ENCODE measurements around the gene AKR1B1. TPM values are rescaled to one million over a fixed set of nuclear protein-coding genes. Genes with fewer than 3 reads are reported as not detected.
A peak's percentile ranks its signal among the peaks of the same experiment; 100 is the strongest.

The AKR1B1 gene
- polyA plus RNA-seq, 2 of the 4 experiments (the other 2 are of a cell fraction) = 1,636 to 6,205 TPM

DNA sequence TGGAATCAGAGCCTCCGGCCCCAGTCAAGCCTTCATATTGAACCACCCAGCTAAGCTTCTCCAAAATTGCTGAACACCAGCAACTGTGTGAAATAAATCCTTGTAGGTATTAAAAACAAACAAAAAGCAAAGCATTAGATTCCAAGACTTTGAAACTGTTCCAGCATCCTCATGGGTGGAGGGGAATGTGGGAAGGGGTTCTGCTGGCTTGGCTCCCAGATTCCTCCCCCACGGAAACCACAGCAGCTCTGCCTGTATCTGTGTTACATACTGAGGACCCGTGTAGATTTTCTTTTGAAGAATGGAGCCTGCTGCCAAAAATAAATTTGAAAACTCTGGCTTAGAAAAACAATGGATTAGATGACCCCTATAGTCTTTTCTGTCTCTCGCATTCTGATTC, 20.0 kb downstream of the AKR1B1 start:
- POLR2A ChIA-PET = no interaction called here

DNA sequence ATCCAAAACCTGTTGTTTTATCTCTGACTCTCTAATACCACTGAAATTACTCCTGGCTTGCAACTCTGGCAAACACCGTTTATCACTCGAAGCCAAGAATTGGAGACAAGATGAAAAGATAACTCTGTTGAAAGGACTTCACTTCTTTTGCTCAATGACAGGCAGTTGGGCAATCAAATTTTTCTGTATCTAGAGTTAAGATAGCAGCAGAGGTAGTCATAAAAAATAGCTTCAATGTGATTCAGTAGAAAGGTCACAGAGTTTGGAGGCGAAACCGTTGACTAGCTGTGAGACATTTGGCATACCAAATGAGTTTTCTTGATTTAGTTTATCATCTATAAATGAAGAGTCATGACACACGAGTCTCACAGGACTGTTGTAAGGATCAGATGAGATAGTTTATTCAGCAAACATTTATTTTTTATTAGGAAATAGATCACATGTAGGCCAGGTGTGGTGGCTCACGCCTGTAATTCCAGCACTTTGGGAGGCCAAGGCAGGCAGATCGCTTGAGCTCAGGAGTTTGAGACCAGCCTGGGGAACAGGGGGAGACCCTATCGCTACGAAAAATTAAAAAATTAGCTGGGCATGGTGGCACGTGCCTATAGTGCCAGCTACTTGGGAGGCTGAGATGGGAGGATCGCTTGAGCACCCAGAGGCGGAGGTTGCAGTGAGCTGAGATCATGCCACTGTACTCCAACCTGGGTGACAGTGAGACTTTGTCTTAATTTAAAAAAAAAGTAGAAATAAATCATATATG, 23.6 kb downstream of the AKR1B1 start:
- ATAC-seq = peak in 1 of 2 experiments; percentile 5; a peak in 1 of 6 replicates
- 64% methylated on average over 12 of the region's 12 CpGs for WGBS (ENCODE audit: missing lambda C conversion rate)
- Histone ChIP-seq H3K4me3 (no peak overlapping the region), H3K4me2 (peak overlapping the region; percentile 24), H3K9me3 (peaks cover 7% of the 10 kb centered on the region; the same call in 2 of the 3 replicates), H3K27ac (peak overlapping the region; percentile 62 to 88), H3K4me1 (peaks cover 30% of the 10 kb centered on the region)
- DNase-seq (ENCODE audit: low read depth in 1 of 2, low spot score in 1 of 2) = peak in 1 of 2 experiments; percentile 54
- POLR2A ChIA-PET = interaction anchor here (0.6 to 1.9 kb wide), 6 partner anchors 12 to 183 kb away, joined by 3 to 13 read pairs (median 4); partner anchors contain the start of gene AKR1B1
- peak; percentile 77 for FAIRE-seq
- CTCF ChIA-PET = interaction anchor here (0.9 to 2.8 kb wide), 14 partner anchors 8 to 171 kb away, joined by 3 to 50 read pairs (median 8); partner anchors contain the start of gene AKR1B1
- TF ChIP-seq SREBF2 (IDR thresholded peaks at IDR 0.05) (no peak), HOXB13 (CRISPR knock-in tag; IDR thresholded peaks at IDR 0.05; ENCODE audit: low read depth) (no peak), RFX5 (IDR thresholded peaks at IDR 0.05) (no peak), CHD2 (IDR thresholded peaks at IDR 0.05; ENCODE audit: low read length, partially characterized antibody) (no peak), ESRRA (IDR thresholded peaks at IDR 0.05; ENCODE audit: borderline replicate concordance, low read length) (no peak), HDAC2 (IDR thresholded peaks at IDR 0.05) (no peak), NFE2L2 (conservative IDR thresholded peaks at IDR 0.05; ENCODE audit: low read length) (no peak), MYC (IDR thresholded peaks at IDR 0.05; ENCODE audit: borderline replicate concordance, low read length) (no peak), NR3C1 (IDR thresholded peaks at IDR 0.05) (no peak), E2F6 (IDR thresholded peaks at IDR 0.05; ENCODE audit: borderline replicate concordance, low read depth) (no peak), RAD21 (conservative IDR thresholded peaks at IDR 0.05 in 1 of 2, IDR thresholded peaks at IDR 0.05 in 1 of 2) (no peak; a peak in 2 of 5 replicates), CEBPB (IDR thresholded peaks at IDR 0.05) (peak; percentile 94 to 96), ZNF302 (CRISPR knock-in tag; IDR thresholded peaks at IDR 0.05) (no peak), HES2 (IDR thresholded peaks at IDR 0.05) (peak; percentile 87), SMC3 (IDR thresholded peaks at IDR 0.05) (peak; percentile 41; the same call in 2 of the 3 replicates), EP300 (IDR thresholded peaks at IDR 0.05) (peak; percentile 72 to 79; a peak in 4 of 5 replicates), GATA3 (IDR thresholded peaks at IDR 0.05; ENCODE audit: borderline replicate concordance) (peak; percentile 90), CBX8 (IDR thresholded peaks at IDR 0.05) (no peak), ZSCAN20 (CRISPR knock-in tag; IDR thresholded peaks at IDR 0.05) (no peak), FOSL2 (IDR thresholded peaks at IDR 0.05) (peak; percentile 85), FOSL2 (CRISPR knock-in tag; IDR thresholded peaks at IDR 0.05) (peak; percentile 80), JUNB (IDR thresholded peaks at IDR 0.05) (peak; percentile 92), PHF8 (IDR thresholded peaks at IDR 0.05; ENCODE audit: borderline replicate concordance, low read depth) (no peak)
- TF ChIP-seq, protein P1, sequence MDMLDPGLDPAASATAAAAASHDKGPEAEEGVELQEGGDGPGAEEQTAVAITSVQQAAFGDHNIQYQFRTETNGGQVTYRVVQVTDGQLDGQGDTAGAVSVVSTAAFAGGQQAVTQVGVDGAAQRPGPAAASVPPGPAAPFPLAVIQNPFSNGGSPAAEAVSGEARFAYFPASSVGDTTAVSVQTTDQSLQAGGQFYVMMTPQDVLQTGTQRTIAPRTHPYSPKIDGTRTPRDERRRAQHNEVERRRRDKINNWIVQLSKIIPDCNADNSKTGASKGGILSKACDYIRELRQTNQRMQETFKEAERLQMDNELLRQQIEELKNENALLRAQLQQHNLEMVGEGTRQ (IDR thresholded peaks at IDR 0.05) = no peak

More for the DNA sequence above, 20.0 kb downstream of the AKR1B1 start:
- CTCF ChIA-PET = interaction anchor here (1.0 to 3.7 kb wide), 14 partner anchors 9 to 167 kb away, joined by 3 to 50 read pairs (median 4); no protein-coding TSS in a partner anchor
- TF ChIP-seq CEBPB (IDR thresholded peaks at IDR 0.05) (no peak), JUNB (IDR thresholded peaks at IDR 0.05) (no peak), FOSL2 (IDR thresholded peaks at IDR 0.05) (no peak), FOSL2 (CRISPR knock-in tag; IDR thresholded peaks at IDR 0.05) (no peak), RNF2 (IDR thresholded peaks at IDR 0.05; ENCODE audit: borderline replicate concordance, low read depth) (no peak), TP53 (CRISPR knock-in tag; IDR thresholded peaks at IDR 0.05) (no peak), FOXS1 (CRISPR knock-in tag; IDR thresholded peaks at IDR 0.05) (no peak), RCOR1 (IDR thresholded peaks at IDR 0.05; ENCODE audit: low read depth, low read length) (no peak), NPAS2 (CRISPR knock-in tag; IDR thresholded peaks at IDR 0.05; ENCODE audit: borderline replicate concordance) (no peak), HOXB13 (CRISPR knock-in tag; IDR thresholded peaks at IDR 0.05; ENCODE audit: low read depth) (no peak), SREBF2 (IDR thresholded peaks at IDR 0.05) (no peak), KDM1A (IDR thresholded peaks at IDR 0.05; ENCODE audit: low read depth) (no peak), CBX8 (IDR thresholded peaks at IDR 0.05) (no peak)
- TF ChIP-seq, protein P2, sequence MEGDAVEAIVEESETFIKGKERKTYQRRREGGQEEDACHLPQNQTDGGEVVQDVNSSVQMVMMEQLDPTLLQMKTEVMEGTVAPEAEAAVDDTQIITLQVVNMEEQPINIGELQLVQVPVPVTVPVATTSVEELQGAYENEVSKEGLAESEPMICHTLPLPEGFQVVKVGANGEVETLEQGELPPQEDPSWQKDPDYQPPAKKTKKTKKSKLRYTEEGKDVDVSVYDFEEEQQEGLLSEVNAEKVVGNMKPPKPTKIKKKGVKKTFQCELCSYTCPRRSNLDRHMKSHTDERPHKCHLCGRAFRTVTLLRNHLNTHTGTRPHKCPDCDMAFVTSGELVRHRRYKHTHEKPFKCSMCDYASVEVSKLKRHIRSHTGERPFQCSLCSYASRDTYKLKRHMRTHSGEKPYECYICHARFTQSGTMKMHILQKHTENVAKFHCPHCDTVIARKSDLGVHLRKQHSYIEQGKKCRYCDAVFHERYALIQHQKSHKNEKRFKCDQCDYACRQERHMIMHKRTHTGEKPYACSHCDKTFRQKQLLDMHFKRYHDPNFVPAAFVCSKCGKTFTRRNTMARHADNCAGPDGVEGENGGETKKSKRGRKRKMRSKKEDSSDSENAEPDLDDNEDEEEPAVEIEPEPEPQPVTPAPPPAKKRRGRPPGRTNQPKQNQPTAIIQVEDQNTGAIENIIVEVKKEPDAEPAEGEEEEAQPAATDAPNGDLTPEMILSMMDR (IDR thresholded peaks at IDR 0.05) = no peak
- TF ChIP-seq, protein P3, sequence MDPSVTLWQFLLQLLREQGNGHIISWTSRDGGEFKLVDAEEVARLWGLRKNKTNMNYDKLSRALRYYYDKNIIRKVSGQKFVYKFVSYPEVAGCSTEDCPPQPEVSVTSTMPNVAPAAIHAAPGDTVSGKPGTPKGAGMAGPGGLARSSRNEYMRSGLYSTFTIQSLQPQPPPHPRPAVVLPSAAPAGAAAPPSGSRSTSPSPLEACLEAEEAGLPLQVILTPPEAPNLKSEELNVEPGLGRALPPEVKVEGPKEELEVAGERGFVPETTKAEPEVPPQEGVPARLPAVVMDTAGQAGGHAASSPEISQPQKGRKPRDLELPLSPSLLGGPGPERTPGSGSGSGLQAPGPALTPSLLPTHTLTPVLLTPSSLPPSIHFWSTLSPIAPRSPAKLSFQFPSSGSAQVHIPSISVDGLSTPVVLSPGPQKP (IDR thresholded peaks at IDR 0.05; ENCODE audit: low read depth, low read length) = no peak
- Histone ChIP-seq H3K4me1 (peaks cover 14% of the 10 kb centered on the region), H3K4me2 (no peak overlapping the region), H3K4me3 (no peak overlapping the region), H3K9me3 (peaks cover 7% of the 10 kb centered on the region; the same call in 2 of the 3 replicates), H3K27ac (peak overlapping the region in 1 of 2 experiments; percentile 38; a peak in 3 of 6 replicates)
- DNase-seq (ENCODE audit: low read depth in 1 of 2, low spot score in 1 of 2) (no peak), ATAC-seq (peak in 1 of 2 experiments; percentile 2; a peak in 2 of 6 replicates), FAIRE-seq (no peak)
- 91% methylated on average over 4 of the region's 4 CpGs for WGBS (ENCODE audit: missing lambda C conversion rate)

Data from A549 (cell line).